Tibial nerve (tissue), 4 donors: ENCODE data around the gene ALOX5AP. TPM values are rescaled to one million over a fixed set of nuclear protein-coding genes. Genes with fewer than 3 reads are reported as not detected.
"Not testable (repeated sequence)": the region's sequence is repeated elsewhere in the genome, so short reads cannot be mapped to it uniquely, and the experiment has no call there.

Experiments used
- DNase-seq, 2 donors: peaks; one replicate each; pipeline ENCODE4 v3.0.0-alpha.2; 2019; ENCODE audit warnings: low spot score in 2 of 2
- H3K27ac ChIP-seq, 4 donors: fragments of 200-600 bp; sonication (generic) in 3 of 4; one replicate each; pipeline ENCODE4 v1.5.1; 2017 to 2019; ENCODE audit warnings: mild to moderate bottlenecking in 1 of 4
- H3K27me3 ChIP-seq, 2 donors: fragments of 200-600 bp; sonication (generic) in 1 of 2; one replicate each; pipeline versions ENCODE4 v1.5.1 to v1.6.0; 2017 to 2019
- H3K36me3 ChIP-seq, 3 donors: fragments of 200-600 bp; sonication (generic); one replicate each; pipeline ENCODE4 v1.5.1; 2018 to 2019
- H3K4me1 ChIP-seq, 4 donors: fragments of 200-600 bp; sonication (generic) in 3 of 4; one replicate each; pipeline ENCODE4 v1.5.1; 2017 to 2019
- H3K4me3 ChIP-seq, 4 donors: fragments of 200-600 bp; sonication (generic) in 3 of 4; one replicate each; pipeline ENCODE4 v1.5.1; 2017 to 2019; ENCODE audit warnings: mild to moderate bottlenecking in 1 of 4, moderate library complexity in 1 of 4
- H3K9me3 ChIP-seq, 4 donors: fragments of 200-600 bp; sonication (generic) in 3 of 4; one replicate each; pipeline ENCODE4 v1.5.1; 2017 to 2019
- CTCF ChIP-seq, 5 experiments: fragments of 200-600 bp in 3 of 5; fragments of 450-650 bp in 2 of 5; sonication (generic) in 3 of 5; IDR thresholded peaks; one replicate each; pipeline ENCODE4 v1.5.1; 2016 to 2019; ENCODE audit warnings: antibody characterized with exemption in 5 of 5, mild to moderate bottlenecking in 3 of 5, moderate library complexity in 2 of 5
- EP300 ChIP-seq, 2 donors: sonication (generic); formaldehyde crosslinking; IDR thresholded peaks; one replicate each; pipeline ENCODE4 v1.6.1; 2017; ENCODE audit warnings: antibody characterized with exemption in 2 of 2, mild to moderate bottlenecking in 1 of 2
- POLR2A ChIP-seq, 2 donors: fragments of 450-650 bp; IDR thresholded peaks; one replicate each; pipeline ENCODE4 v1.6.1; 2017; ENCODE audit warnings: antibody characterized with exemption in 2 of 2, mild to moderate bottlenecking in 2 of 2, moderate library complexity in 2 of 2
- WGBS, 2 donors: methylation state at CpG; one replicate each; pipeline ENCODE4 v1.1.5; 2018; 5-methylcytosine and 5-hydroxymethylcytosine counted together
- total RNA-seq, 4 donors: library from RNA; depleted of rRNA; stranded (reverse); fragments of >200 nt; gene quantifications; one replicate each; pipeline ENCODE4 v1.1.0, GENCODE V29; 2016

The ALOX5AP gene
- total RNA-seq, 4 donors from 2014 or later = 25.3 to 41.4 (median 33.1) TPM

GRCh38 chr13:30745906-30746686 is 10.8 kb downstream of the ALOX5AP start:
- DNase-seq = no peak

GRCh38 chr13:30746791-30747190 is 11.4 kb downstream of the ALOX5AP start:
- WGBS, 2 donors = 65 to 67% methylated on average over 2 of the region's 2 CpGs
- Histone ChIP-seq H3K4me1 (peaks cover 0 to 29% (median 17%) of the 10 kb centered on the region in 4 donors), H3K27me3 (no peaks in the 10 kb centered on the region), H3K9me3 (peaks cover 0 to 3% (median 0%) of the 10 kb centered on the region in 4 donors), H3K4me3 (no peak overlapping the region), H3K36me3 (no peaks in the 10 kb centered on the region), H3K27ac (no peak overlapping the region)
- no peak for TF ChIP-seq EP300 (IDR thresholded peaks at IDR 0.05)
- TF ChIP-seq CTCF (IDR thresholded peaks at IDR 0.05) = no peak
- TF ChIP-seq POLR2A (IDR thresholded peaks at IDR 0.05) = no peak
- DNase-seq = no peak

More at GRCh38 chr13:30745906-30746686, 10.8 kb downstream of the ALOX5AP start:
- Histone ChIP-seq H3K4me3 (no peak overlapping the region), H3K36me3 (no peaks in the 10 kb centered on the region), H3K27ac (no peak overlapping the region), H3K4me1 (peaks cover 0 to 29% (median 17%) of the 10 kb centered on the region in 4 donors), H3K9me3 (peaks cover 0 to under 1% (median 0%) of the 10 kb centered on the region in 4 donors), H3K27me3 (no peaks in the 10 kb centered on the region)
- 45 to 63% methylated on average over 9 of the region's 9 CpGs for WGBS, 2 donors
- TF ChIP-seq CTCF (IDR thresholded peaks at IDR 0.05) = no peak
- no peak for TF ChIP-seq EP300 (IDR thresholded peaks at IDR 0.05)
- no peak for TF ChIP-seq POLR2A (IDR thresholded peaks at IDR 0.05)

GRCh38 chr13:30747845-30748244 is 12.5 kb downstream of the ALOX5AP start:
- not testable (repeated sequence) for H3K27me3 ChIP-seq, H3K9me3 ChIP-seq, H3K36me3 ChIP-seq, H3K4me3 ChIP-seq, H3K27ac ChIP-seq, DNase-seq
- WGBS, 2 donors = 90 to 94% methylated on average over 6 of the region's 6 CpGs
- peaks cover 0 to 29% (median 16%) of the 10 kb centered on the region in 4 donors for H3K4me1 ChIP-seq

- WGBS, 2 donors = 88 to 89% methylated on average over 2 of the region's 2 CpGs
- TF ChIP-seq CTCF (IDR thresholded peaks at IDR 0.05) = no peak
- TF ChIP-seq POLR2A (IDR thresholded peaks at IDR 0.05) = no peak
- TF ChIP-seq EP300 (IDR thresholded peaks at IDR 0.05) = no peak
- no peak for DNase-seq
- Histone ChIP-seq H3K4me1 (peaks cover 0 to 24% (median 11%) of the 10 kb centered on the region in 4 donors), H3K27ac (no peak overlapping the region), H3K36me3 (no peaks in the 10 kb centered on the region), H3K27me3 (no peaks in the 10 kb centered on the region), H3K4me3 (no peak overlapping the region), H3K9me3 (peaks cover 0 to 3% (median 0%) of the 10 kb centered on the region in 4 donors)
Observed at GRCh38 chr13:30748717-30749116, 13.4 kb downstream of the ALOX5AP start.

GRCh38 chr13:30750036-30750435 is 14.7 kb downstream of the ALOX5AP start:
- no peak for DNase-seq
- no peaks in the 10 kb centered on the region for H3K36me3 ChIP-seq
- no peak overlapping the region for H3K4me3 ChIP-seq
- peaks cover 0 to 12% (median under 1%) of the 10 kb centered on the region in 4 donors for H3K4me1 ChIP-seq
- TF ChIP-seq EP300 (IDR thresholded peaks at IDR 0.05) (no peak), CTCF (IDR thresholded peaks at IDR 0.05) (no peak), POLR2A (IDR thresholded peaks at IDR 0.05) (no peak)
- 59 to 67% methylated on average over 4 of the region's 4 CpGs for WGBS, 2 donors
- H3K9me3 ChIP-seq = peaks cover 0 to 3% (median 0%) of the 10 kb centered on the region in 4 donors
- H3K27ac ChIP-seq = no peak overlapping the region
- H3K27me3 ChIP-seq = no peaks in the 10 kb centered on the region
